NCI-H226 (cell line): ENCODE data around the gene CENPK.
"Not testable (repeated sequence)": the region's sequence is repeated elsewhere in the genome, so short reads cannot be mapped to it uniquely, and the experiment has no call there.

ENCODE experiments used
- DNase-seq: peaks from one replicate; pipeline ENCODE4 v3.0.0-alpha.2; 2015

CENPK gene

GRCh38 chr5:65562731-65563701, at the start of gene CENPK, which contains the start of gene PPWD1:
CENPK (minus strand) TSS chr5:65563168; CDS start chr5:65554907, 8,261 bp downstream.
PPWD1 (plus strand) TSS chr5:65563296; CDS start chr5:65563311, 15 bp downstream.
- DNase-seq, result peak; percentile 97

GRCh38 chr5:65612298-65612907, 49.4 kb upstream of the CENPK start:
- DNase-seq, result no peak

GRCh38 chr5:65611524-65611923, 48.6 kb upstream of the CENPK start:
- DNase-seq, result peak; percentile 77

- not testable (repeated sequence) for DNase-seq
Measured at GRCh38 chr5:65601761-65602160, 38.8 kb upstream of the CENPK start.

- DNase-seq, result no peak
Measured at GRCh38 chr5:65588694-65589093, 25.7 kb upstream of the CENPK start.

- DNase-seq, result no peak
Measured at GRCh38 chr5:65577141-65577540, 14.2 kb upstream of the CENPK start.

- no peak for DNase-seq
Measured at GRCh38 chr5:65570598-65571226, 7.7 kb upstream of the CENPK start.

GRCh38 chr5:65566505-65566904, 3.5 kb upstream of the CENPK start:
- no peak for DNase-seq

GRCh38 chr5:65563777-65564176, 809 bp upstream of the CENPK start:
- no peak for DNase-seq

- DNase-seq, result no peak
Measured at GRCh38 chr5:65556718-65557117, 6.2 kb downstream of the CENPK start.

GRCh38 chr5:65556181-65556580, 6.8 kb downstream of the CENPK start:
- DNase-seq, result no peak

- no peak for DNase-seq
Measured at GRCh38 chr5:65555287-65555686, 7.7 kb downstream of the CENPK start.

- DNase-seq, result no peak
Measured at GRCh38 chr5:65553941-65554340, 9.0 kb downstream of the CENPK start.

GRCh38 chr5:65548281-65548680, 14.7 kb downstream of the CENPK start:
- no peak for DNase-seq

GRCh38 chr5:65546141-65546540, 16.8 kb downstream of the CENPK start:
- DNase-seq, result no peak

GRCh38 chr5:65544473-65544872, 18.5 kb downstream of the CENPK start:
- DNase-seq, result no peak

GRCh38 chr5:65539827-65540226, 23.1 kb downstream of the CENPK start:
- DNase-seq, result no peak

- no peak for DNase-seq
Measured at GRCh38 chr5:65535529-65535987, 27.4 kb downstream of the CENPK start.

GRCh38 chr5:65530904-65531303, 32.1 kb downstream of the CENPK start:
- no peak for DNase-seq

GRCh38 chr5:65525726-65526125, 37.2 kb downstream of the CENPK start:
- no peak for DNase-seq

GRCh38 chr5:65512170-65512937, 50.6 kb downstream of the CENPK start:
- DNase-seq, result no peak

GRCh38 chr5:65508978-65509377, 54.0 kb downstream of the CENPK start:
- no peak for DNase-seq

GRCh38 chr5:65506961-65507360, 56.0 kb downstream of the CENPK start:
- no peak for DNase-seq
